Measurements from ENCODE around the gene SCAMP5. TPM values are rescaled to one million over a fixed set of nuclear protein-coding genes. Genes with fewer than 3 reads are reported as not detected.

SCAMP5 gene
- total RNA-seq, 1 donor from 2014 or later, result 16.4 TPM

DNA sequence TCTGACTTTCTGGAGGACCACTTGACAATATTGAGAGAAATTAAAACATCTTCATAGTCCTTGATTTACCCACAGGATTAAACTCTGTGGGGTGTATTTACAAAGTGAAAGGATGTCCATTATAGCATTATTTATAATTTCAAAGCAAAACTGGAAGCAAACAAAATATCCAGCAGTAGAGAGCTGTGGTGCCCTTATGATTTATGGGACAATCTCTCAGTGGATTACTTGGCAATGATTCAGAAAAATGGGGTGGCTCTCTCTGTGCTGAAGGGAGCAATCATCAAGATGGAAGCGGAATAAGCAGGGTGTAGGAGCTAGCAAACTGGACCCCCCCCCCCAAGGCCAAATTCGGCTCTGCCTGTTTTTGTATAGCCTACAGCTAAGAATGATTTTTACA lies 37.0 kb downstream of the SCAMP5 start:
- Histone ChIP-seq H3K4me3 (no peak overlapping the region), H3K36me3 (no peaks in the 10 kb centered on the region), H3K27ac (no peak overlapping the region), H2AFZ (replicated peaks) (no peak overlapping the region), H3K9ac (no peak overlapping the region), H3K9me3 (ENCODE audit: low read depth) (no peaks in the 10 kb centered on the region), H3K4me1 (peaks cover 6% of the 10 kb centered on the region), H4K20me1 (ENCODE audit: low read depth) (peaks cover 6% of the 10 kb centered on the region), H3K79me2 (ENCODE audit: low read depth) (peaks cover 9% of the 10 kb centered on the region), H3F3A (ENCODE audit: low read depth) (no peaks in the 10 kb centered on the region), H3K4me2 (no peak overlapping the region), H3K27me3 (no peaks in the 10 kb centered on the region)
- no peaks in the 10 kb centered on the region for H3K9me3 Mint-ChIP-seq
- H3K4me1 Mint-ChIP-seq, result peaks cover 14% of the 10 kb centered on the region
- H3K36me3 Mint-ChIP-seq, result peaks cover 17% of the 10 kb centered on the region
- TF ChIP-seq EZH2phosphoT487 (IDR thresholded peaks at IDR 0.05) (no peak), CTCF (IDR thresholded peaks at IDR 0.05) (no peak), EZH2 (IDR thresholded peaks at IDR 0.05) (no peak)
- DNase-seq (ENCODE audit: low spot score), result no peak
- H3K4me3 Mint-ChIP-seq, result no peak overlapping the region
- H3K27me3 Mint-ChIP-seq (ENCODE audit: insufficient read depth, low read depth), result peaks cover 10% of the 10 kb centered on the region
- H3K27ac Mint-ChIP-seq, result no peak overlapping the region

- Mint-ChIP-seq H3K4me3 (no peak overlapping the region), H3K4me1 (peaks cover 14% of the 10 kb centered on the region), H3K27ac (no peak overlapping the region), H3K9me3 (no peaks in the 10 kb centered on the region), H3K27me3 (ENCODE audit: insufficient read depth, low read depth) (peaks cover 10% of the 10 kb centered on the region), H3K36me3 (peaks cover 23% of the 10 kb centered on the region)
- no peak for DNase-seq (ENCODE audit: low spot score)
- no peaks in the 10 kb centered on the region for H3F3A ChIP-seq (ENCODE audit: low read depth)
- no peak overlapping the region for H2AFZ ChIP-seq (replicated peaks)
- H3K79me2 ChIP-seq (ENCODE audit: low read depth), result peaks cover 13% of the 10 kb centered on the region
- H3K9ac ChIP-seq, result no peak overlapping the region
- no peaks in the 10 kb centered on the region for H3K27me3 ChIP-seq
- no peak overlapping the region for H3K4me3 ChIP-seq
- no peaks in the 10 kb centered on the region for H3K9me3 ChIP-seq (ENCODE audit: low read depth)
- H3K4me2 ChIP-seq, result no peak overlapping the region
- H4K20me1 ChIP-seq (ENCODE audit: low read depth), result peaks cover 9% of the 10 kb centered on the region
- H3K27ac ChIP-seq, result no peak overlapping the region
- peaks cover 6% of the 10 kb centered on the region for H3K4me1 ChIP-seq
- H3K36me3 ChIP-seq, result no peaks in the 10 kb centered on the region
- TF ChIP-seq EZH2 (IDR thresholded peaks at IDR 0.05) (no peak), CTCF (IDR thresholded peaks at IDR 0.05) (no peak), EZH2phosphoT487 (IDR thresholded peaks at IDR 0.05) (no peak)
These were observed 38.4 kb downstream of the SCAMP5 start for GRCh38 chr15:75033809-75034208.

DNA sequence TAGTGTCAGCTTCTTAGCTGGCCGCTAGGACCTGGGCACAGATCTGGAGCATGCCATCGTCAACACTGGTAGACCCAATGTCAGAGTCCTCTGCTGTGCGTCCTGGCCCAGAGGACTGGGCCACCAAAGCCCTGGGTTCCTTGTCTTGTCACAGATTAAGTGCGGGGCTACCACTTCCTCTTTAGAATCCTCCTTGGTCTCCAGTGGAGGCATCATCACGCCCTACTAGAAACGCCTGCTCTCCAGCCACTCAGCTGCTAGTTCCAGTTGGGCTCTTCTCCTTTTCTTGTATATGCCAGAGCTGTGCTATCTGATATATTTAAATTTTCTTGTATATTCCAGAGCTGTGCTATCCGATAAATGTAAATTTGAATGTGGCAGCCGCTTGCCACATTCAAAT lies 39.3 kb downstream of the SCAMP5 start:
- H3K36me3 ChIP-seq, result no peaks in the 10 kb centered on the region
- H2AFZ ChIP-seq (replicated peaks), result no peak overlapping the region
- H3F3A ChIP-seq (ENCODE audit: low read depth), result no peaks in the 10 kb centered on the region
- H3K9ac ChIP-seq, result no peak overlapping the region
- TF ChIP-seq EZH2 (IDR thresholded peaks at IDR 0.05) (no peak), EZH2phosphoT487 (IDR thresholded peaks at IDR 0.05) (no peak), CTCF (IDR thresholded peaks at IDR 0.05) (no peak)
- no peak overlapping the region for H3K4me2 ChIP-seq
- Mint-ChIP-seq H3K27ac (no peak overlapping the region), H3K4me1 (peaks cover 10% of the 10 kb centered on the region), H3K27me3 (ENCODE audit: insufficient read depth, low read depth) (peaks cover 7% of the 10 kb centered on the region), H3K9me3 (no peaks in the 10 kb centered on the region), H3K4me3 (no peak overlapping the region), H3K36me3 (peaks cover 23% of the 10 kb centered on the region)
- DNase-seq (ENCODE audit: low spot score), result no peak
- peaks cover 14% of the 10 kb centered on the region for H4K20me1 ChIP-seq (ENCODE audit: low read depth)
- H3K4me3 ChIP-seq, result no peak overlapping the region
- no peaks in the 10 kb centered on the region for H3K27me3 ChIP-seq
- H3K4me1 ChIP-seq, result peaks cover 3% of the 10 kb centered on the region
- no peak overlapping the region for H3K27ac ChIP-seq
- H3K9me3 ChIP-seq (ENCODE audit: low read depth), result no peaks in the 10 kb centered on the region
- H3K79me2 ChIP-seq (ENCODE audit: low read depth), result peaks cover 20% of the 10 kb centered on the region
